ENCODE measurements around the gene CD14.
"Not testable (repeated sequence)": the region's sequence is repeated elsewhere in the genome, so short reads cannot be mapped to it uniquely, and the experiment has no call there.

The CD14 gene

GRCh38 chr5:140593070-140593469 is 39.9 kb downstream of the CD14 start:
- not testable (repeated sequence) for DNase-seq

GRCh38 chr5:140591747-140592372 is 41.1 kb downstream of the CD14 start:
- DNase-seq, result no peak

GRCh38 chr5:140590861-140591260 is 42.1 kb downstream of the CD14 start:
- no peak for DNase-seq

GRCh38 chr5:140588311-140589070 is 44.5 kb downstream of the CD14 start:
- DNase-seq, result no peak

GRCh38 chr5:140587495-140587894 is 45.5 kb downstream of the CD14 start:
- DNase-seq, result no peak

Measured in central memory CD4-positive, alpha-beta T cell (primary cell).